Mesendoderm (in vitro differentiated cells): ENCODE measurements around the gene ATP8A2.
"Not testable (repeated sequence)": the region's sequence is repeated elsewhere in the genome, so short reads cannot be mapped to it uniquely, and the experiment has no call there.

Experiments
- DNase-seq: peaks from one replicate; pipeline ENCODE4 v3.0.0; 2013
- H2AK5ac ChIP-seq: 2 replicates; pipeline ENCODE4 v1.6.1; 2013; ENCODE audit warnings: low read length, inconsistent platforms
- H2BK120ac ChIP-seq: 2 replicates; pipeline ENCODE4 v1.6.1; 2013; ENCODE audit warnings: low read depth, mild to moderate bottlenecking, low read length, moderate library complexity, mixed read lengths
- H2BK15ac ChIP-seq: replicated peaks from 2 replicates; pipeline ENCODE4 v1.6.1; 2013; ENCODE audit warnings: low read depth, mild to moderate bottlenecking, moderate library complexity
- H2BK5ac ChIP-seq: 2 replicates; pipeline ENCODE4 v1.6.1; 2013; ENCODE audit warnings: low read length, inconsistent platforms
- H3K18ac ChIP-seq: 2 replicates; pipeline ENCODE4 v1.6.1; 2013; ENCODE audit warnings: mild to moderate bottlenecking, low read length, mixed read lengths
- H3K23ac ChIP-seq: one replicate; pipeline ENCODE4 v1.6.1; 2013; ENCODE audit warnings: low read length
- H3K27ac ChIP-seq: 2 replicates; pipeline ENCODE4 v1.5.1; 2013; ENCODE audit warnings: low read depth, mild to moderate bottlenecking, inconsistent platforms, low read length, moderate library complexity
- H3K27me3 ChIP-seq: 2 replicates; pipeline ENCODE4 v1.6.1; 2013; ENCODE audit warnings: low read length, control low read depth, mild to moderate bottlenecking, inconsistent platforms; ENCODE audit not compliant: insufficient read depth, poor library complexity
- H3K36me3 ChIP-seq: 2 replicates; pipeline ENCODE4 v1.6.1; 2013; ENCODE audit warnings: low read length, inconsistent platforms; ENCODE audit not compliant: control insufficient read depth, insufficient read depth
- H3K4ac ChIP-seq: one replicate; pipeline ENCODE4 v1.6.1; 2013; ENCODE audit warnings: low read depth, mild to moderate bottlenecking, low read length, moderate library complexity
- H3K4me1 ChIP-seq: 2 replicates; pipeline ENCODE4 v1.6.1; 2013; ENCODE audit warnings: low read depth, low read length, inconsistent platforms; ENCODE audit not compliant: control insufficient read depth
- H3K4me2 ChIP-seq: 2 replicates; pipeline ENCODE4 v1.6.1; 2013; ENCODE audit warnings: low read length
- H3K4me3 ChIP-seq: 2 replicates; pipeline ENCODE4 v1.5.1; 2013; ENCODE audit warnings: mild to moderate bottlenecking, low read length
- H3K56ac ChIP-seq: one replicate; pipeline ENCODE4 v1.6.1; 2013; ENCODE audit warnings: low read length
- H3K79me1 ChIP-seq: 2 replicates; pipeline ENCODE4 v1.6.1; 2013; ENCODE audit warnings: low read length, inconsistent platforms
- H3K79me2 ChIP-seq: 2 replicates; pipeline ENCODE4 v1.6.1; 2013; ENCODE audit warnings: mild to moderate bottlenecking, low read length; ENCODE audit not compliant: control insufficient read depth, insufficient read depth
- H3K9ac ChIP-seq: 2 replicates; pipeline ENCODE4 v1.6.1; 2013; ENCODE audit warnings: low read length, inconsistent platforms
- H4K5ac ChIP-seq: one replicate; pipeline ENCODE4 v1.6.1; 2013; ENCODE audit warnings: low read length
- H4K8ac ChIP-seq: one replicate; pipeline ENCODE4 v1.6.1; 2013; ENCODE audit warnings: low read depth, mild to moderate bottlenecking, control low read depth, low read length, moderate library complexity
- WGBS: extraction: QIAGEN DNeasy Blood & Tissue Kit; methylation state at CpG from one replicate; pipeline ENCODE4 v1.1.7; 2013; ENCODE audit warnings: low lambda C conversion rate, missing lambda C conversion rate; ENCODE audit not compliant: insufficient coverage; ENCODE audit errors: extremely low coverage; 5-methylcytosine and 5-hydroxymethylcytosine counted together

Gene ATP8A2

DNA sequence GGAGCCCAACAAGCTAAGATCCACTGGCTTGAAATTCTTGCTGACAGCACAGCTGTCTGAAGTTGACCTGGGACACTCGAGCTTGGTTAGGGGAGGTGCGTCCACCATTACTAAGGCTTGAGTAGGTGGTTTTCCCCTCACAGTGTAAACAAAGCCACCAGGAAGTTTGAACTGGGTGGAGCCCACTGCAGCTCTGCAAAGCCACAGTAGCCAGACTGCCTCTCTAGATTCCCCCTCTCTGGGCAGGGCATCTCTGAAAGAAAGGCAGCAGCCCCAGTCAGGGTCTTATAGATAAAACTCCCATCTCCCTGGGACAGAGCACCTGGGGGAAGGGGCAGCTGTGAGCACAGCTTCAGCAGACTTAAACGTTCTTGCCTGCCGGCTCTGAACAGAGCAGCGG is 582.3 kb downstream of the ATP8A2 start:
- DNase-seq, result not testable (repeated sequence)

DNA sequence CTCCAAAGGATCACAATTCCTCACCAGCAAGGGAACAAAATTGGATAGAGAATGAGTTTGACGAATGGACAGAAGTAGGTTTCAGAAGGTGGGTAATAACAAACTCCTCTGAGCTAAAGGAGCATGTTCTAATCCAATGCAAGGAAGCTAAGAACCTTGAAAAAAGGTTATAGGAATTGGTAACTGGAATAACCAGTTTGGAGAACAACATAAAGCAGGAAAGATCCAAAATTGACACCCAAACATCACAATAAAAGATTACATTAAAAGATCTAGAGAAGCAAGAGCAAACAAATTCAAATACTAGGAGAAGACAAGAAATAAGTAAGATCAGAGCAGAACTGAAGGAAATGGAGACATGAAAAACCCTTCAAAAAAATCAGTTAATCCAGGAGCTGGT is 583.2 kb downstream of the ATP8A2 start:
- not testable (repeated sequence) for H2BK15ac ChIP-seq, H3K4ac ChIP-seq
- no CpG with 5 or more reads among the region's 1 CpG for whole genome bisulfite sequencing

More for the DNA sequence above, 582.3 kb downstream of the ATP8A2 start:
- not testable (repeated sequence) for H3K79me2 ChIP-seq, H3K4ac ChIP-seq, H2BK120ac ChIP-seq, H3K27ac ChIP-seq, H4K5ac ChIP-seq, H3K79me1 ChIP-seq, H3K4me3 ChIP-seq, H2AK5ac ChIP-seq, H2BK5ac ChIP-seq, H2BK15ac ChIP-seq, H3K36me3 ChIP-seq, H3K56ac ChIP-seq, H3K27me3 ChIP-seq, H3K4me2 ChIP-seq, H4K8ac ChIP-seq, H3K9ac ChIP-seq, H3K4me1 ChIP-seq, H3K18ac ChIP-seq, H3K23ac ChIP-seq
- WGBS, result no CpG with 5 or more reads among the region's 5 CpGs

DNA sequence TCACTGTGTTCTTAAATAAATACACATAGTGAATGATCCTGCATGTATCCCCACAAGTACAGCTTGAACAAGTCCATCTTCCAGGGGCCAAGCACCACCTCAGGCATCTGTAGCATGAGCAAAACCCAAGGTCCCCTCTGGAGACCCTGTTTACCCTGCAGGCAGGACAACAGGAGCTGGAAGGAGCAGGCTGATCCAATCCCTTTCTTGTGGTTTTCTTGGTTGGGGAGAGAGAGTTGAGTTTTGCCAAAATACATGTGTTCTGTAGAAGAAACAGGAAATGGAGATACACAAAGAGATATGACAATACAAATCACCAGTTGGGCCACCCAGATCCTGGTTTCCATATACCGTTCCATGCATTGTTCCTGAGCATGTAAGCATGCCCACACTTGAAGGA is 587.2 kb downstream of the ATP8A2 start:
- no peak overlapping the region for H3K4me3 ChIP-seq
- H2BK15ac ChIP-seq, result no peak overlapping the region
- H4K8ac ChIP-seq, result no peak overlapping the region
- H3K9ac ChIP-seq, result no peak overlapping the region
- H3K23ac ChIP-seq, result no peak overlapping the region
- no peaks in the 10 kb centered on the region for H3K79me2 ChIP-seq
- H3K27ac ChIP-seq, result no peak overlapping the region
- no peaks in the 10 kb centered on the region for H3K4me1 ChIP-seq
- H3K79me1 ChIP-seq, result no peaks in the 10 kb centered on the region
- H3K18ac ChIP-seq, result no peak overlapping the region
- H2BK5ac ChIP-seq, result no peak overlapping the region
- H3K4me2 ChIP-seq, result no peak overlapping the region
- WGBS, result no CpG with 5 or more reads among the region's 1 CpG
- H2BK120ac ChIP-seq, result no peak overlapping the region
- DNase-seq, result no peak
- H2AK5ac ChIP-seq, result no peak overlapping the region
- no peak overlapping the region for H3K4ac ChIP-seq
- H3K56ac ChIP-seq, result no peak overlapping the region
- H3K36me3 ChIP-seq, result no peaks in the 10 kb centered on the region
- H4K5ac ChIP-seq, result no peak overlapping the region
- H3K27me3 ChIP-seq, result no peaks in the 10 kb centered on the region

More for the DNA sequence above, 583.2 kb downstream of the ATP8A2 start:
- H3K27me3 ChIP-seq, H3K27ac ChIP-seq, H3K79me2 ChIP-seq, DNase-seq, H3K23ac ChIP-seq, H3K79me1 ChIP-seq, H4K8ac ChIP-seq, H3K4me1 ChIP-seq, H2AK5ac ChIP-seq, H4K5ac ChIP-seq, H3K56ac ChIP-seq, H3K36me3 ChIP-seq, H3K4me3 ChIP-seq, H2BK120ac ChIP-seq, H3K9ac ChIP-seq, H2BK5ac ChIP-seq, H3K4me2 ChIP-seq, H3K18ac ChIP-seq: not testable (repeated sequence)

DNA sequence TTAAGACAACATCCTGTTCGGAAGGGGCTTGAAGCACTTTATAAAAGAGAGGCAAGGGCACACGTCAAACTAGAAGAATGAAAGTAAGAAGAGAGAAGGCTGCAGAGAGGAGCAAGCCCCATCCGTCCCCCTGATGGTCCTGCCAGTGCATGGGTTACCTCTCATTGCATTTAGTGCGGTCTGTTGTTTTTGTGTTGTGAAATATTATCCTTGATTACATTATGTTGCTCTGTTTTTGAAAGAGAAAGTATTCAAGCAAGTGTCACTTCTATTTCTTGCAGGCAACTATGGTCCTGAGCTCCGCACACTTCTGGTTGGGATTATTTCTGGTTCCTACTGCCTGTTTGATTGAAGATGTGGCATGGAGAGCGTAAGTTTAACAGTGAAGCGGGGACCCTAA is 589.5 kb downstream of the ATP8A2 start:
- H3K27ac ChIP-seq, result no peak overlapping the region
- H3K36me3 ChIP-seq, result no peaks in the 10 kb centered on the region
- no peak overlapping the region for H4K8ac ChIP-seq
- H2AK5ac ChIP-seq, result no peak overlapping the region
- H2BK120ac ChIP-seq, result no peak overlapping the region
- no peak overlapping the region for H4K5ac ChIP-seq
- no peak overlapping the region for H3K9ac ChIP-seq
- H2BK15ac ChIP-seq, result no peak overlapping the region
- peak overlapping the region; percentile 24 for H3K23ac ChIP-seq
- H3K4me1 ChIP-seq, result no peaks in the 10 kb centered on the region
- H3K79me2 ChIP-seq, result no peaks in the 10 kb centered on the region
- H3K4me2 ChIP-seq, result no peak overlapping the region
- no peak overlapping the region for H3K4ac ChIP-seq
- no CpG with 5 or more reads among the region's 7 CpGs for WGBS
- no peak for DNase-seq
- no peaks in the 10 kb centered on the region for H3K79me1 ChIP-seq
- no peak overlapping the region for H3K18ac ChIP-seq
- H3K27me3 ChIP-seq, result no peaks in the 10 kb centered on the region
- H2BK5ac ChIP-seq, result no peak overlapping the region
- H3K4me3 ChIP-seq, result no peak overlapping the region
- no peak overlapping the region for H3K56ac ChIP-seq

DNA sequence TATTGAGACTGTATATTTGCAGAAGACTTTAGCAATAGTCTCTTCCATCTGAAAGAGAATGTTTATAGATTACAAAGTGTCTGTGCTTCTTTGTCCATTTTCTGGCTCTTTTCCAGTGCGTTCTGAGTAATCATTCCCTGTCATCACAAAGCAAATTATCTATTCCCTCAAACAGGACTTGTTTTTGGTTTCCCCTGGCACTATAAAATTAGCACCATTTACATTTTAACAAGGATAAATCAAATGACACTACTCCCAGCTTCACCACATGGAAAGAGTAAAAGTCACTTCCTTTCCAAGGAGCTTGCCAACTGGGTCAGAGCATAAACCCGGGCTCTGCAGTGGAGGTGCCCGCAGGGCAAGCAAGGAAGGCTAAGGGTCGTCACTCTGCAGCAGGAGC is 591.9 kb downstream of the ATP8A2 start:
- Histone ChIP-seq H2AK5ac (no peak overlapping the region), H3K23ac (no peak overlapping the region), H3K36me3 (no peaks in the 10 kb centered on the region), H3K27me3 (no peaks in the 10 kb centered on the region), H3K9ac (no peak overlapping the region), H4K5ac (no peak overlapping the region), H4K8ac (no peak overlapping the region), H3K4me1 (no peaks in the 10 kb centered on the region), H3K79me1 (no peaks in the 10 kb centered on the region), H3K79me2 (no peaks in the 10 kb centered on the region), H3K56ac (no peak overlapping the region), H3K18ac (no peak overlapping the region), H2BK15ac (no peak overlapping the region), H2BK5ac (no peak overlapping the region), H3K4me3 (no peak overlapping the region), H3K27ac (no peak overlapping the region), H3K4ac (no peak overlapping the region), H3K4me2 (no peak overlapping the region), H2BK120ac (no peak overlapping the region)
- no CpG with 5 or more reads among the region's 4 CpGs for WGBS
- DNase-seq, result no peak

DNA sequence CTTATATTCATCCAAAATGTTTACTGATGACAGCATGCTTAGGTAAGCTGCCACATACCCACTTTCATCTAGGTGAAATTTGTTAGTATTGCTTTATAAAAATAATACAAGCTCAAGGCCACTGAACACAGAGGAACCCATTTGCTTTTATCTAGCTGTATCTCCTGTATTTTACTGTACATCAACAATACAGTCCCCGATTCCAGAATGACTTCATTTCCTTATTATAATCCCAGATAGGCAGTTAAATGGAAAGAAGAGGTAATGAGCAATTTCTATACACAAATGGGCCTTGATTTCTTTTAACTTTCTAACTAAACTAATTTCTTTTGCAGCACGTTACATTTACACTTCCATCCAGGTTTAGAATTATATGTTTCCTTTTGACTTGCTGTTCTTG is 593.8 kb downstream of the ATP8A2 start:
- Histone ChIP-seq H2BK15ac (no peak overlapping the region), H3K23ac (no peak overlapping the region), H3K27me3 (no peaks in the 10 kb centered on the region), H3K36me3 (no peaks in the 10 kb centered on the region), H3K4me2 (no peak overlapping the region), H3K18ac (no peak overlapping the region), H3K79me1 (no peaks in the 10 kb centered on the region), H4K8ac (no peak overlapping the region), H3K79me2 (no peaks in the 10 kb centered on the region), H3K4me1 (no peaks in the 10 kb centered on the region), H2AK5ac (no peak overlapping the region), H3K9ac (no peak overlapping the region), H3K56ac (no peak overlapping the region), H2BK120ac (no peak overlapping the region), H3K4ac (no peak overlapping the region), H2BK5ac (no peak overlapping the region), H3K27ac (no peak overlapping the region), H3K4me3 (no peak overlapping the region), H4K5ac (no peak overlapping the region)
- no CpG with 5 or more reads among the region's 2 CpGs for WGBS
- no peak for DNase-seq
